T-helper 22 cell (primary cell): Measurements from ENCODE around the gene PTPN21.
"Not testable (repeated sequence)": the region's sequence is repeated elsewhere in the genome, so short reads cannot be mapped to it uniquely, and the experiment has no call there.

ENCODE experiments used
- DNase-seq: peaks from one replicate; pipeline ENCODE4 v3.0.0-alpha.2; 2020; ENCODE audit warnings: low read depth

The PTPN21 gene

DNA sequence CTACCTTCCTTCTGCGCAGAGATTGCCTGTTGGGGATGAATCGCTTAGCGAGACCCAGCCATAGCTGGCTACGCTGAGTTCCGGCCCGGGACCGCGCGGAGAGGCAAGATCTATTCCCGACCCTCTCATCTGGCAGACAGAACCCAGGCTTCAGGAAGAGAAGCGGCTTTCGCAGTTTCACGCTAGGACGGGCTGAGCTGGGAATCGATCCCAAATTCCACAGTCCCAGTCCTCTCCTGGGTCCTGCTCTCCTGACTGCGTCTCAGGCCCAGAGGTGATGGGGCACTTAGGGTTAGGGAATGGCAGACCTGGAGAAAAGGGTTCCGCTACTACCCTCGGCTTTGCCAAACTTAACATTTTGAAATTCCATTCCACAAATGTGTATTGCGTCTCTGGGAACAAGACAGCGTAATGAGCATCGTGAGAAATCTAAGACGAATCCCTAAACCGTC is 2.8 kb downstream of the PTPN21 start:
- no peak for DNase-seq

DNA sequence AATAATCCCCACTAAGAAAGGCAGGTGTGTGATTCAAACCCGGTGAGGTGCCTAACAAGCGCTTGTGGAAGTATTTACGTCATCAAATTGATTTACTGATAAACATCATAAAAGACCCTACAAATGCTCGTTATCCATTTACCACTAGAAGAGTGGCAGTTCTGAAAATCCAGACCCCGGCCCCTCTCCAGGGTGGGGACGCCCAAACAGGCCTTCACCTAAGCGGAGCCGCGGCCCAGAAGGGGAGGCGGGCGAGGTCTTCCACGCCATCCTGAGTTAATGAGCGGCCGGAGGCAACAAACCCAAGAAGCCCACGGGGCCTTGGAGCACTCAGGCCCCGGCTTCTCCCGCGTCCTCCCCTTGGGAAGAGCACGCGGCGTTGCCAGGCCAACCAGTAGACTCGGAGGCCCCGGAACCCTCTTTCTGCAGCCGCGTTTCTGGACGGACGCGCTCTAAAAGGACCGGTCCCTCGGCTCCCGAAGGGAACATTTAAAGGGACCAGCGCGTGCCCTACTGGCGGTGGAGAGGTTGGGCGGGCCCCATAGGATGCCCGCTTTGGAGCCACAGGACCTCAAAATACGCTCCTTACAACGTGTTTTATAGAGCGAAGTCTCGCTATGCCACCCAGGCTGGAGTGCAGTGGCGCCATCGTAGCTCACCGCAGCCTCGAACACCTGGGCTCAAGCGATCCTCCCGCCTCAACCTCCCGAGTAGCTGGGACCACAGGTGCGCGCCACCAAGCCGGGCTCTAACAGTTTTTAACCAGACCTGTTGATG is 3.5 kb downstream of the PTPN21 start:
- DNase-seq = no peak

DNA sequence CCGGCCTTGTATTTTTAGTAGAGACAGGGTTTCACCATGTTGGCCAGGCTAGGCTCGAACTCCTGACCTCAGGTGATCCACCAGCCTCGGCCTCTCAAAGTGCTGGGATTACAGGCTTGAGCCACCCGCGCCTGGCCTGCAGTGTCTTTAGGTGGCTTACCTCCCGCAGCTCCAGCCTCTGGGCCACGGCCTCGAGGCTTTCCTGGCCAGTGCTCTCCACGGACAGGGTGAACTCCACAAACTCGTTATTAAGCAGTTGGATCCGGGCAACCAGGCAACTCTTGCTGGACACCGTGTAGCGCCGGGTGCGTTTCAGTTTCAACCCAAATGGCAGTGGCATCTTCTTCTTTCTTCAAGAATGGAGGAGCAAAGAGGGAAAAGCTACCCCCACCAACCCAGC is 4.7 kb downstream of the PTPN21 start:
- DNase-seq = no peak

- DNase-seq = no peak
Measured at GRCh38 chr14:88547386-88547780, 7.4 kb downstream of the PTPN21 start.

DNA sequence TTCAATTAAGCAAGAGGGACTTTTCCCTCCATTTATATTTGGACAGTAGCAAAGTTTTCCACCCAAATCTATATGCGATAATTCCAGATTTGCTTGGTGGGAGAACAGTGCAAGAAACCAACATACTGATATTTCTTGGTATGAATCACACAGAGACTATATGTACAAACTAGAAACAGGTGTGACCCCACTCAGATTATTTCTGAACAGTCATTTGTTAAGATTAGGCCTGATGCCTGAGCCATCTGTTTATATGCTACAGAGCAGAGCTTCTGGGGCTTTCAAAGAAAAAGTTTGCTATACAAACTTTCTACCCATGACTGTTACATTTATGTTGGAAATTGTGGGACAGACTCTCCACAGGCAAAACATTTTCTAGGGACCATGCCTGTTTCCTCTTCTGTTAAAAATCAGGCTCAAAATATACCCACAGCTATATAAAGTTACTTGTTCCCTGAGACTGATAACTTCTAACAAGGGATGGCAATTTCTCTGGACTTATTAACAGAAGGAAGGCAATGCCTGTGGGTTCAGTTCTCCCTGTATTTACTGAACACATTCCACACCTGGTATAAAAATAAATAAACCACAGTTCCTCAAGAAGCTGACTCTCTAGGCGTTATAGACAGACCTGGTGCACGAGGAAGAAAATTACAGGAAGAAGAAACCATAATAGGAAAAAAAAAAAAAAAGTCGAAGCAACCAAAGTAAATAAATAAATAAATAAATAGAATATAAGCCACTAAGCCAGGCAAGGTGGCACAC is 8.0 kb downstream of the PTPN21 start:
- no peak for DNase-seq

DNA sequence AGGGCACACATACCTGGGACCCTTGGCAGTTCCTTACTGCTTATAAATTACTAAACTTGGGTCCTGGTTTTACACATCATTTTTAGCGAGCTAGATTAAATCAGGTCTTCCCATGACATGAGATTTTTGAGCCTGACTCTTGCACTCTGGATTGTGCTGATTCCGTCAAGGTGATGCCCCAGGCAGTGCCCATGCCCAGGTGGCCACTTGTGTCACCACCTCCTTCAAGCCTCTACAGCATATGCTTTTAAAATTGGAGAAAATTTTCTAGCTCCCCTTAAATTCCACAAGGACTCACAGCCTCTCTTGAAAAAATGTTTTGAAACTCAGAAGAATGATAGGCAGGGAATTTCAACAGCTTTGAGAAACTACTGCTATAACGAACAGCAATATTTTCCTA is 9.6 kb downstream of the PTPN21 start:
- DNase-seq = no peak

DNA sequence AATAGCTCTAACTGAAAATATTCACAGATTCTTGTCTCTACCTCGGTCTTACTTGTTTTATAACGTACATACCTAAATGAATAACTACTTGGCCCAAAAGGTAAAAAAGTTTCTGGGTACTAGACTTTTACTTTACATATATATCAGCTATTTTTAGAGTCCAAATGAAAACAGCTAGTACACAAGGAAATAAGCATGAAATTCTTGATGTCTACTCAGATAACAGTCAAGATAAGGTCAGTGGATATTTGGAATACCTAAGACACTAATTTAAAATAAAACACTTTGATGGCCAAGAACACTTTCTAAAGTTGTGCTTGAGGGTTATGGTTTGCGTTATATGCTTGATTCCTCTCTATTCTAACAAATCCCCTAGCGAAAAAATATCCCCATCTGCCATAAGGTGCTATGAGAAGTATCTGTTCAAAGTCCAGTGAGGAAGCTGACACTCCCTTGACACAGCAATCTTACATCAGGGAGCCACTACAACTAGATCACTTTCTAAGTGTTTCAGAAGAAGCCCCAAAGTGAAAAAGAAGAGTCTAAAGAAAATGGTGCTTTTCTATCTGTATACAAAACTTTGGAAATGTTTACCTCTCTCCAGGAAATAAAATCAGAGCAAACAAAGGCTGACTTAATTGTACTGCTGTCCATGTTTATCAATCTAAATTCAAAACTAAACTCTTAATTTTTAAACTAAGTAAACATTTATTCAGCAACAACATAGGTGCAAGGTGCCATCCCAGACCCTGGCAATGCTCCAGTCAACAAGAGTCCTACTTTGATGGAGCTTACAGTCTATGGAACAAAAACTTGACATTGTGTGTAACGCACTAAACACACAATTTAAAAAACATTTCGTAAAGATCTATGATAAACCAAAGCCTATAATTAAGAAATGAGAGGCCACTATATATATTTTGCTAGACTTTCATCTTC is 11.7 kb downstream of the PTPN21 start:
- no peak for DNase-seq

DNA sequence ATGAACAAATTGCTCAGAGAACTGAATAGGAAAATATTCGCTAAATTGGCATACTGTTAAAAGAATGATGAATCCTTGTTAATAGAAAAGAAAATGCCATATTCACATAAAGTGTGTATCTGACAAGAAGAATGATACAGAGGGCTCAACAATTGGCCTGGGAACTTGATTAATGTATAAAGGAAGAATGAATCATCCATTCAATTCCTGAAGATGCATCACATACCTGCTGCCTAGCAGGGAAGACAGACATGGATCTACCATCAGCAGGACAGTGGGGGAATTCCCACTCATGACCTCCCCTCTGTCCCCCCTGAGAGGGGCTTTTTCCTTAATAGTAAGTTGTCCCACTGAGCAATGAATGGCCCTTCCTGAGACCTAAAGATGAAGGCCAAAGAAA is 13.5 kb downstream of the PTPN21 start:
- DNase-seq = no peak

GRCh38 chr14:88535813-88536212 is 19.0 kb downstream of the PTPN21 start:
- DNase-seq = no peak

DNA sequence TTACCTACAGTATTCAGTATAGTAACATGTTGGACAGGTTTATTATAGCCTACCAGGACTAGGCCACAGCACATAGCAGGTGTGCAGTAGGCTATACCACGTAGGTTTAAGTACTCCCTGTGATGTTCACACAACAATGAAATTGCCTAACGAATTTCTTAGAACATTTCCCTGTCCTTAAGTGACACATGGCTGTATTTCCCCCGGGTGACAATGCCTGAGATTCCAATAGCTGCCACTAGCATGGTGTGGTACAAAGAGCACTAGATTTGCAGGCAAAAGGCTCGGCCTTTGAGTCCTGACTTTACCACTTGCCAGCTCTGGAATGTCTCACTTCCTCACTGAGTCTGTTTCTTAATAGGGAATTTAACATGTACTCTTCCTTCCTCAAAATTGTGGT is 19.7 kb downstream of the PTPN21 start:
- DNase-seq = no peak

DNA sequence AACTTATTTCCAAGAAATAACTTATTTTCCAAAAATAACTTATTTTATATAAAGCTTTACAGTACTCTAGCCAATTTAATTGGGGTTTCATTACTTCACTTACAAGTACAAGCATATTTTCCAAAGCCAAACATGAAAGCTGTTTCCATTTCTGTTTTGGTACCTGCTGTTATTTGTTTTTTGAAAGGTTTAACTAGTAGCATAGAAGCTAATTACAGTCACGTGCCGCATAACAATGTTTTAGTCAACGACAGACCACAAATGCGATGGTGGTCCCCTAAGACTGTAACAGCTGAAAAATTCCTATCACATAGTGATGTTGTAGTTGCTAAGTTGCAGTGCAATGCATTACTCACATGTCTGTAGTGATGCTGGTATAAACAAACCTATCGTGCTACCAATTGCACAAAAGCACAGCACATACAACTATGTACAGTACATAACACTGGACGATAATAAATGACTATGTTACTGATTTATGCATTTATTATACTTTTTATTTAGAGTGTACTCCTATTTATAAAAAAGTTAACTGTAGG is 21.7 kb downstream of the PTPN21 start:
- DNase-seq = no peak

- DNase-seq = not testable (repeated sequence)
Measured at GRCh38 chr14:88529889-88530288, 24.9 kb downstream of the PTPN21 start.

GRCh38 chr14:88522393-88522792 is 32.4 kb downstream of the PTPN21 start:
- DNase-seq = no peak

GRCh38 chr14:88521818-88522217 is 33.0 kb downstream of the PTPN21 start:
- DNase-seq = no peak

DNA sequence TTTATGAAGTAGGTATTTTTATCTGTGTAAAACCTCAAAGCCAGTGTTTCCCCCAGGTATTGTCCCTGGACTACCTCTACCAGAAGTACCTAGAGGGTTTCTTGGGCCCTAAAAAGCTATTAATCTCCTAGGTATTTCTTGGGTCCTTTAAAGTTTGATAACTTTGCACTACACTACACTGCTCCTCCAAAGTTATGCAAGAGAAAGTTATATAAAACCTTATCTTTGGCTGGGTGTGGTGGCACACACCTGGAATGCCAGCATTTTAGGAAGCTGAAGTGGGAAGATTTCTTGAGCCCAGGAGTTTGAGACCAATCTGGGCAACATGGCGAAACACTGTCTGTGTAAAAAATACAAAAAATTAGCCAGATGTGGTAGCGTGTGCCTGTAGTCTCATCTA is 34.9 kb downstream of the PTPN21 start:
- DNase-seq = no peak

DNA sequence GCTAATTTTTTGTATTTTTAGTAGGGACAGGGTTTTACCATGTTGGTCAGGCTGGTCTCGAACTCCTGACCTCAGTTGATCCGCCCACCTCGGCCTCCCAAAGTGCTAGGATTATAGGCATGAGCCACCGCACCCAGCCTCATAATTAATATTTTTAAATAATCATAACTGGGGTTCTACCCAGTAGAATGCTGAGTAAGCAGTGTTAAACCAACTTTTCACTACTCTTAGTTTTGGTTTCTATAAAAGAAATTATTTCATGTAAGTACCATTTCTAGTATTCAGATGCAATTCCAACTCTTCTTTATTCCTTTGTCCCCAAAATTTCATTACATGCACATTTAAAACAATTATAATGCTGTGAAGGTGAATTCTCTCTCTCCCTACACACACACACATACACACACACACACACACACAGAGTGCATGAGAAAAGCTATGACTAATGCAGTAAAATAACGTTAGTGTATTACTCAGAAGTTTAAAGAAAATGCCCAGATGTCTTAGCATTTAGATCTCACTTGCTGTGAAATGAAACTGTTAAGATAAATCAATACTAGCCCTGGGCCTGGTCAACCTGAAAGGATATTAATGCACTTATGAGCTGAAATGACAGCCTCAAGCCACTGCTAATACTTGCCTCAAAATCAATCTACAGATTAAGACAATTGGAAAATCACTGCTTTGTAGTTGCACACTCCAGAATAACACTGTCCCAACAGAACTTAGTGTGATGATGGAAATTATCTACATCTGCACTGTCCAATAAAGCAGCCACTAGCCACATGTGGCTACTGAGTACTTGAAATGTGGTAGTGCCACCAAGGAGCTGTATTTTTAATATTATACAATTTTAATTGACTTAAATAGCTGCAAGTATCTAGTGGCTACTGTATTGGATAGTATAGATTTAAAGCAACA is 36.0 kb downstream of the PTPN21 start:
- DNase-seq = no peak

DNA sequence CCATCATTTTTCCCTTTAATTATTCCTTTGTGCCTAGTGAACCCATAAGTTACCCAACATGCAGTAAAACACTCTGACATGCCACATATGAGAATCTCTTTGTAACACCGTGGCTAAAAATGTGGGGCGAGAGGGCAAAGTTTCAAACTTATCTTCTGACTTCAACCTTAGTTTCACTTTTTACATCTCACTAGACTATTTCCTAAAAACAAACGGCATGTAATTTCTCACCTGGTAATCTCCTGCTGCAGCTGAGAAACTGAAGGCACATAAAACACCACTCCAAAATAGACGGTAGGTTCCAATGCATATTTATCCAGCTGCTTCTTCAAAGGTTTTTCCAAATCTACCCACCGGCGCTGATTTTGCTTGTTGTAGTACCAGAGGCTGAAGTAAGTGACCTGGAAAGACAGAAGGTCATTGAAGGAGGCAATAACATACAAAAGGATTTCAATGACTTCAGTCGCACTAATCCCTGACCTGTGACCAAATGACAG is 37.9 kb downstream of the PTPN21 start:
- DNase-seq = no peak

DNA sequence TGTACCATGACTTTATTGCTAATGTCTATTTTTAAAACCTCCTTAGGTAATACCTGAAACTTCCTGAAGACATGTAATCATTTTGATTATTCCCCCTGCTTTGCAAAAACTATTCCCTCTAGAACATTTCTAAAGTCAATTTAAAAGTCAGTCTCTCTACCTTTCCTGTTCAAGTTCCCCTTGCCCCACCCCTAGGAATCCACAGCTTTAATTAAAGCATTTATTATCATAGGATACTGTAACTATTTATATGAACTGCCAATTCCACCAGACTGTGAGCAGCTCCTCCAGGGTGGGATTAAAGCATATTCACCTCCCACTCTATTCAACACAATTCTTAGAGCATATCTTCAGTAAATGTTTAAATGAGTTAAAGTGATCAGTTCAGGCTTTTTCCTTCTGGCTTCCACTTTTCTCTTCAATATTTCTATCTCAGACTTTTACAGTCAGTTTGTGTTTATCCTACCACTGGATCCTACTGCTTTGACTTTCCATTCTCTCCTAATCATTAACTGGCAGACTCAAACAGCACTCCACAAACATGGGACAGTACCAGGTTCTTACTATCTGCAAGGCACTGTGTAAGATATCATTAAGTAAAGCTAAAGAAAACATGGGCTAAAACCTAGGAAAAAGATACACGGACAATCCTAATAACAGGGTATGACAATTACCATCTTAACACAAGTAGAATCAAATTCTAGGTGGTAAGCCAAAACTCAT is 39.1 kb downstream of the PTPN21 start:
- DNase-seq = no peak

DNA sequence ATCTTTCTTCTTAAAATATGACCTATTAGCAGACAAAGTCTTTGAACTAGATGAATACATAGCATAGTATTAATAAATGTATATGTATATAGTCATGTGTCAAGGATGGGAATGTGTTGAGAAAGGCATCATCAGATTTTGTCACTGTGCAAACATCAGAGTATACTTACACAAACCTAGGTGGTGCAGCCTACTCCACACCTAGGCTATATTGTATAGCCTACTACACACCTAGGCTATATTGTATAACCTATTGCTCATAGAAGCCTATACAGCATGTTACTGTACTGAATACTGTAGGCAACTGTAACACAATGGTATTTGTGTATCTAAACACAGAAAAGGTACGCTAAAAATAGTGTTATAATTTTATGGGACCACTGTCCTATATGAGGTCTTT is 47.6 kb downstream of the PTPN21 start:
- DNase-seq = no peak

- no peak for DNase-seq
Measured at GRCh38 chr14:88505621-88506020, 49.2 kb downstream of the PTPN21 start.
